CD1c-positive myeloid dendritic cell (primary cell): ENCODE measurements around the gene HLA-E.
"Not testable (repeated sequence)": the region's sequence is repeated elsewhere in the genome, so short reads cannot be mapped to it uniquely, and the experiment has no call there.

ENCODE experiments used
- DNase-seq: peaks from one replicate; pipeline ENCODE4 v3.0.0-alpha.2; 2016; ENCODE audit errors: extremely low spot score

The HLA-E gene

DNA sequence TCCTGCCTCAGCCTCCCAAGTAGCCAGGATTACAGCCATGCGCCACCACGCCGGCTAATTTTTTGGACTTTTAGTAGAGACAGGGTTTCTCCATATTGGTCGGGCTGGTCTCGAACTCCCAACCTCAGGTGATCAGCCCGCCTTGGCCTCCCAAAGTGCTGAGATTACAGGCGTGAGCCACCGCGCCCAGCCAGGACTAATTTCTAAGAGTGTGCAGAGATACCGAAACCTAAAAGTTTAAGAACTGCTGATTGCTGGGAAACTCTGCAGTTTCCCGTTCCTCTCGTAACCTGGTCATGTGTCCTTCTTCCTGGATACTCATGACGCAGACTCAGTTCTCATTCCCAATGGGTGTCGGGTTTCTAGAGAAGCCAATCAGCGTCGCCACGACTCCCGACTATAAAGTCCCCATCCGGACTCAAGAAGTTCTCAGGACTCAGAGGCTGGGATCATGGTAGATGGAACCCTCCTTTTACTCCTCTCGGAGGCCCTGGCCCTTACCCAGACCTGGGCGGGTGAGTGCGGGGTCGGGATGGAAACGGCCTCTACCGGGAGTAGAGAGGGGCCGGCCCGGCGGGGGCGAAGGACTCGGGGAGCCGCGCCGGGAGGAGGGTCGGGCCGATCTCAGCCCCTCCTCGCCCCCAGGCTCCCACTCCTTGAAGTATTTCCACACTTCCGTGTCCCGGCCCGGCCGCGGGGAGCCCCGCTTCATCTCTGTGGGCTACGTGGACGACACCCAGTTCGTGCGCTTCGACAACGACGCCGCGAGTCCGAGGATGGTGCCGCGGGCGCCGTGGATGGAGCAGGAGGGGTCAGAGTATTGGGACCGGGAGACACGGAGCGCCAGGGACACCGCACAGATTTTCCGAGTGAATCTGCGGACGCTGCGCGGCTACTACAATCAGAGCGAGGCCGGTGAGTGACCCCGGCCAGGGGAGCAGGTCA, at the start of gene HLA-E:
Gene HLA-E (plus strand): TSS at position 429 of the 945 bp plus-strand sequence. CDS start 23 bp downstream, at position 452.
- peak; percentile 100 for DNase-seq

- DNase-seq = no peak
Measured at GRCh38 chr6:30441171-30441570, 48.1 kb upstream of the HLA-E start.

GRCh38 chr6:30443657-30444450, 45.5 kb upstream of the HLA-E start:
- no peak for DNase-seq

DNA sequence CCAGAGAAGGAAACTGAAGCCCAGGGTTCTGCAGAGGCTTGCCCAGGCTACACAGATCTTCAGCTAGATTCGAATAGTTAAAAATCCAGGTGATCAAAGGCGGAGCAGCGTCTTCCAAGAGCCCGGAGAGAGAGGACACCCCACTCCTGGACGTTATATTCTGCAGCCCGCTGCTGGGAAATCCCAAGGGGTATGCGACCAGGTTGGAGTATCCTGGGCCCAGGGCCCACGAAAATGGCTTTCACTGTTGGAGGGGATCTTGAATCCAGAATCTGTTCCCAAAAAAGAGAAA, 44.9 kb upstream of the HLA-E start:
- DNase-seq = no peak

DNA sequence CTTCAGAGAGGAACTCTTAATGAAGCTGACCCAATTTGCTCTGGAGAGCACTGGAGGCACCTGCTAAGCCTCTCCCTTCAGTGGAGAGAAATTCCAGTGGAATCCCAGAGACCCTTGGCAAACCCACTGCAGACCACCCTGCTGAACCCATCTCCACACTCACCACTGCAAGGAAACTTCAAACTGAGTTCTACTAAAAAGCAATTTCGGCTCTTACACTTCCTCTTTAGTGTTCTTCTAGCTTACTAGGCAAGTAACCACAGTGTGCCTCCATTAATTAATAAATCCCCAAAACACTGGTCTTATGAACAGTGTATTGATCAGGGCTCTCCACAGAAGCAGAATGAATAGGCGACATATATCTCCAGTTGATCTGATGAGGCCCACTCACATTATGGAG, 43.0 kb upstream of the HLA-E start:
- DNase-seq = no peak

DNA sequence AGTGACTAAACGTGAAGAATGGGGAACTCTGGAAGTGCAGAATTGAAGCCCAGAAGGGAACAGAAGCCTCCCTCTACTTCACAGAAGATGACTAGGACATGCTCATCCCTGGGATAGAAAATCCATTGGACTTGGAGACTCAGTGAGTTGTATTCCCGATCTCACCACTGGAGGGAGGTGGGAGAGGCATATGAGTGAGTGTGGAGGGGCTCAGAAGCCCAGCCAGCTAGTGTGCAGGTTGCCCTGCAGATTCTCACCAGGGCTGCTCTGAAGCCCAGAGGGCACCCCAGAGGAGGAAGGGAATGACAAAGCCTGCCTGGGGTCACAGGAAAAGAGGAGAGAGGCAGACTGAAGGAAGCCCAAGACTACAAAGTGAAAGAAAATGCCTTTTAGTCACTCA, 42.1 kb upstream of the HLA-E start:
- DNase-seq = no peak

DNA sequence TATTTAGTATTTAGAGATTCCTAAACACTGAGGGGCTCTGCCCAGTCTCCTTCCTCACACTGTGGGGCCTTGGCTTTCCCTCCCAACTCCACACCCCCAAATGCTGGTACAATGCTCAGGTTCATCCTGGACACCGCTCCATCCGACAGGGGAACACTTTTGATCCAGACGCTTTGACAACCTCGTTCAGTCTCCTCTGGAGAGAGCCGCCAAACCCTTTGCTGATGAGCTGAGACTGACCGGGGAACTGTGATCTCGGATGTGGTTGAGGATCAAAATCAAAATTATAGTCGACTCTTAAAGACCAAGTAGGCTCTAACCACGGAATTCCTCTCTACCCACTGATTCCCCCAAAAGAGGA, 38.8 kb upstream of the HLA-E start:
- DNase-seq = no peak

DNA sequence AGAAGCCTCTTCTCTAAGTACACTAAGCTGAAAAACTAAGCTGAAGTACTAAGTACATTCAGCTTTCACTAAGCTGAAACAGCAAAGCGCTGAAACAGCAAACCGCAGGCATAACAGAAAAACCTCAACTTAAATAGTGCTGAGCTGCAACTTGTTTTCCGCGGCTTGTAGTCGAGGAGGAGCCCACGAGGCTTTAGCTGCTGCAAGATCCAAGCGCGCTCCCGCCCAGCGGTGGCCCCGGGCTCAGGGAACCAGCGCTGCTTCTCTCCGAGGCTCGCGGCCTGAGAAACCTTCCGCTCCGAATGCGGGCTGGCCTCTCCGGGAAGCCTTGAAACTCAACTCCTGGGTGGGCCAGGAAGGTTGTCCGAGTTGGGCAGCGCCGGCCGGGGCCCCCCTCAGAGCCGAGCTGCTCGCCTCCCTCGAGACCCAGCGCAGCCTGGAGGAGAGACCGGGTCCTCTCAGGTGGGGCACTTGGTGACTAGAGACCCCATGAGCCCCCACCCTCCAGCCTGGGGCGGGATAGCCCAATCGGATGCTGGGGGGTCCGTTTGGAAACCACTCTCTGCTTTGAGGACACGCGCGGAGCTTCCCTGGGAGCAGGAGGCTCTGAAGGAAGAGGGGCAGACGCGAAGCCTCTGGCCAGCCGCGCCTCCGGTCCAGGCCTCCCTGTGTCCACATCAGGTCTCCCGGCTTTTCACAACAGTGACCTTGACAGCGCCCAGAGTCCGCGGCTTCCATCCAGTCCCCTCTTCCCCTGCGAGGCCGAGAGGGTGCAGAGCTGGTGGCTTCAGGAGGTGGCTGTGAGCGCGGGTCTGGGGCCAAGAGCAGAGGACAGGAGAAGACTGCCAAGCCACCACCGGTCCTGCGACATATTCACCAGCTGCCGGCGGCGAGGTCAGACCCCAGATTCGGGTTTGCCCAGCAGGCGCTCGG, 38.1 kb upstream of the HLA-E start:
- peak; percentile 90 for DNase-seq

DNA sequence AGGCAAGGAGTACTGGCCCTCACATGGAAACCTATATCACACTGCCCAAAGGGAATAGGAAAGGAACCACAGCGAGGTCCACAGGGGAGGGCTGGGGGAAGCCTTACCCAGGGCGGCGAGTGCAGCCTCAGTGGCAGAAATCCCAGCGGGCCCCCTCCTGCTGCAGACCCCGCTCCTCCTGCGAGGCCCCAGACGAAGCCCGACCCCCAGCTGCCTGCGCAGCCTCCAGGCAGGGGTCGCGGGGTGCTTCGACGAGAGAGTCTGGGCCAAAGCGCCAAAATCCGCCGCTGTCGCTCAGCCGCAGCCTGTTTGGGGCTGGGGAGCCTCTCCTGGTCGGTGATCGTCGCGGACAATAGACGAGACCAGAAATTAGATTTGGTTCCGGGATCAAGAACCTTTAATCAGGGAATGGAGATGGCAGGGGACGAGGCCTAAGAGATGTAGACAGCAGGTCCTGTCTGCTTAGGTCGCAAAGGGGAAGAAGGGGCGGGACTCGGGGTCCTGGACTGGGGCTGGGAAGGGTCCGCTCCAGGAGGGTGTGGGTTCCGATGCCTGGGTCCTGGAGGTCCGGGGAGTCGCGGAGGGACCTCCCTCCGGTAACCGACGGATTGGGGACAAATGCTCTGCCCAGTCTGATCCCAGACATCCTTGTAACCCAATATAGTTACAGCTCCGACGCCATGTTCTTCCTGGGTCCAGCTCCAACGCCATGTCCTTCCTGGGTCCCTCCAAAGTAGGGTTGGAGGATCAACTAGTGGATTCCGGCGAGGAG, 36.4 kb upstream of the HLA-E start:
- no peak for DNase-seq

GRCh38 chr6:30453508-30454116, 35.7 kb upstream of the HLA-E start:
- peak; percentile 96 for DNase-seq

- DNase-seq = no peak
Measured at GRCh38 chr6:30459145-30459544, 30.2 kb upstream of the HLA-E start.

- no peak for DNase-seq
Measured at GRCh38 chr6:30461055-30461454, 28.3 kb upstream of the HLA-E start.

GRCh38 chr6:30462482-30462881, 26.8 kb upstream of the HLA-E start:
- DNase-seq = no peak

GRCh38 chr6:30463242-30463641, 26.1 kb upstream of the HLA-E start:
- no peak for DNase-seq

DNA sequence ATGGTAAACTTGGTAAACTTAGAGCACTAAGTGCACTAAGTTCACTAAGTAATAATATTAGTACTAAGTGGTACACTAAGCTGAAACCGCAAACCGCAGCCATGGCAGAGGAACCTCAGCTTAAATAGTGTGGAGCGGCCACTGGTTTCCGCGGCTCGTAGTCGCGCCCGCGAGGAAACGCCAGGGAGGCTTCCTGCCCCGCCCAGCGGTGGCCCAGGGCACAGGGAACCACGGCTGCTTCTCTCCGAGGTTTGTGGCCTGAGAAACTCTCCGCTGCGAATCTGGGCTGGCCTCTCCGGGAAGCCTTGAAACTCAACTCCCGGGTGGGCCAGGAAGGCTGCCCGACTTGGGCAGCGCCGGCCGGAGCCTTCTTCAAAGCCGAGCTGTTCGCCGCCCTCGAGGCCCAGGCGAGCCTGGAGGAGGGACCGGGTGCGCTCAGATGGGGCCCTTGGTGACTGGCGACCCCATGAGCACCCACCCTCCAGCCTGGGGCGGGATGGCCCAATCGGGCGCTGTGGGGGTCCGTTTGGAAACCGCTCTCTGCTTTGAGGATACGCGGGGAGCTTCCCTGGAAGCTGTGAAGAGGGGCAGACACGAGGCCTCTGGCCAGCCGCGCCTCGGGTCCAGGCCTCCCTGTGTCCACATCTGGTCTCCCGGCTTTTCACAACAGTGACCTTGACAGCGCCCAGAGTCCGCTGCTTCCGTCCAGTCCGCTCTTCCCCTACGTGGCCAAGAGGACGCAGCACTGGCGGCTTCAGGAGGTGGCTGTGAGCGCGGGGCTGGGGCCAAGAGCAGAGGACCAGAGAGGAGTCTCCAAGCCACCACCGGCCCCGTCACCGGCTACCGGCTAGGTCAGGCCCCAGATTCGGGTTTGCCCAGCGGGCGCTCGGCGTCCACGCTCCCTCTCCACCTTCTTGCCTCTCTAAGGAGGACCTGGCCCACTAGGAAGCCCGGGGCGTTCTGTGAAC, 25.4 kb upstream of the HLA-E start:
- DNase-seq = peak; percentile 86

GRCh38 chr6:30465595-30466306, 23.6 kb upstream of the HLA-E start:
- peak; percentile 58 for DNase-seq

- DNase-seq = no peak
Measured at GRCh38 chr6:30470968-30471367, 18.3 kb upstream of the HLA-E start.

DNA sequence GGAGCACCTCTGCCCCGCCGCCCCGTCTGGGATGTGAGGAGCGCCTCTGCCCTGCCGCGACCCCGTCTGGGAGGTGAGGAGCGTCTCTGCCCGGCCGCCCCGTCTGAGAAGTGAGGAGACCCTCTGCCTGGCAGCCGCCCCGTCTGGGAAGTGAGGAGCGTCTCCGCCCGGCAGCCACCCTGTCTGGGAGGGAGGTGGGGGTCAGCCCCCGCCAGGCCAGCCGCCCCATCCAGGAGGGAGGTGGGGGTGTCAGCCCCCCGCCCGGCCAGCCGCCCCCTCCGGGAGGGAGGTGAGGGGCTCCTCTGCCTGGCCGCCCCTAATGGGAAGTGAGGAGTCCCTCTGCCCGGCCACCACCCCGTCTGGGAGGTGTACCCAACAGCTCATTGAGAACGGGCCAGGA, 14.2 kb upstream of the HLA-E start:
- DNase-seq = not testable (repeated sequence)
